DND-41 (cell line): Measurements from ENCODE around the gene AIM2.

Experiments
- ATAC-seq: fragments of 200-7000 bp; cut with Tn5 transposase; 3 replicates; pipeline ENCODE4 v1.9.1; 2021; ENCODE audit warnings: low read depth; ENCODE audit not compliant: insufficient read depth
- DNase-seq: peaks from one replicate; pipeline ENCODE4 v3.0.0-alpha.2; 2020
- H2AFZ ChIP-seq: 2 replicates; pipeline ENCODE4 v1.6.0; 2012; ENCODE audit warnings: low read depth, low read length
- H3K27ac ChIP-seq: 2 replicates; pipeline ENCODE4 v1.5.1; 2012; ENCODE audit warnings: low read length, inconsistent platforms
- H3K27me3 ChIP-seq: fragments of 200-600 bp; sonication (generic); 2 replicates; pipeline ENCODE4 v1.6.0; 2012; ENCODE audit warnings: low read length, mild to moderate bottlenecking, inconsistent platforms; ENCODE audit not compliant: insufficient read depth, poor library complexity
- H3K36me3 ChIP-seq: 2 replicates; pipeline ENCODE4 v1.5.1; 2012; ENCODE audit warnings: low read length, inconsistent platforms; ENCODE audit not compliant: insufficient read depth
- H3K4me1 ChIP-seq: 2 replicates; pipeline ENCODE4 v1.5.1; 2012; ENCODE audit warnings: mild to moderate bottlenecking, low read length; ENCODE audit not compliant: insufficient read depth
- H3K4me2 ChIP-seq: 2 replicates; pipeline ENCODE4 v1.6.0; 2012; ENCODE audit warnings: mild to moderate bottlenecking, moderate library complexity, low read length, inconsistent platforms; ENCODE audit not compliant: insufficient read depth
- H3K4me3 ChIP-seq, 2 experiments: fragments of 200-600 bp in 1 of 2; shearing (Covaris generic) in 1 of 2; 2 replicates each; pipeline ENCODE4 v1.5.1; 2012 to 2016; ENCODE audit warnings: inconsistent platforms in 2 of 2, low read length in 2 of 2, mild to moderate bottlenecking in 2 of 2, low read depth in 1 of 2, moderate library complexity in 1 of 2
- H3K79me2 ChIP-seq: 2 replicates; pipeline ENCODE4 v1.6.0; 2012; ENCODE audit warnings: low read length, inconsistent platforms; ENCODE audit not compliant: insufficient read depth
- H3K9ac ChIP-seq: 2 replicates; pipeline ENCODE4 v1.6.0; 2012; ENCODE audit warnings: low read depth, mild to moderate bottlenecking, inconsistent platforms, low read length, moderate library complexity
- H3K9me3 ChIP-seq: 2 replicates; pipeline ENCODE4 v1.5.1; 2012; ENCODE audit warnings: low read length, moderate library complexity, mild to moderate bottlenecking, inconsistent platforms; ENCODE audit not compliant: insufficient read depth, severe bottlenecking
- H4K20me1 ChIP-seq: 2 replicates; pipeline ENCODE4 v1.6.0; 2012; ENCODE audit warnings: low read length; ENCODE audit not compliant: insufficient read depth
- EZH2 ChIP-seq: IDR thresholded peaks from 3 replicates; pipeline ENCODE4 v1.6.1; 2012; ENCODE audit warnings: borderline replicate concordance, low read depth, mild to moderate bottlenecking, moderate library complexity, low read length, inconsistent platforms; ENCODE audit not compliant: severe bottlenecking
- TF ChIP-seq, protein P1 (sequence below): IDR thresholded peaks from 2 replicates; pipeline ENCODE4 v1.5.1; 2012; ENCODE audit warnings: borderline replicate concordance, low read length, moderate library complexity, mild to moderate bottlenecking; ENCODE audit not compliant: poor library complexity, severe bottlenecking; ENCODE audit errors: extremely low read depth

AIM2 gene

DNA sequence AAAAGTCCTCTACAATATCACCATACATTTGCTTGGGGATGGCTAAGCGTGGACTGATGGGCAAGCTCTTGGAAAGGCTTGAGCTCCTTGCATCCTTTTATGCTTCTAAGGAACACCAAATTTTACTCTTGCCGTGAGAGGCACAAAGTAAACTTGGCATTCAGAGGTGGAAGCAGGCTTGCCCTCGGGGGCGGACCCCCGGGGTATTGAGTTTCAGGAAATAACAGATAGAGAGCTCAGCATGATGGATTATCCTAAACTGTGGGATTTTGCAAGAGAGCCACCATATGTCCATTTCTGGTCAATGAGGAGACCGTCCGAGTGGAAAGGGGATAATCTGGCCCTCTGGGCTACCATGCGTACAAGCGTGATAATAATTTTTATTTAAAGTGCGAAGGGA lies 52.8 kb downstream of the AIM2 start:
- TF ChIP-seq, protein P1, sequence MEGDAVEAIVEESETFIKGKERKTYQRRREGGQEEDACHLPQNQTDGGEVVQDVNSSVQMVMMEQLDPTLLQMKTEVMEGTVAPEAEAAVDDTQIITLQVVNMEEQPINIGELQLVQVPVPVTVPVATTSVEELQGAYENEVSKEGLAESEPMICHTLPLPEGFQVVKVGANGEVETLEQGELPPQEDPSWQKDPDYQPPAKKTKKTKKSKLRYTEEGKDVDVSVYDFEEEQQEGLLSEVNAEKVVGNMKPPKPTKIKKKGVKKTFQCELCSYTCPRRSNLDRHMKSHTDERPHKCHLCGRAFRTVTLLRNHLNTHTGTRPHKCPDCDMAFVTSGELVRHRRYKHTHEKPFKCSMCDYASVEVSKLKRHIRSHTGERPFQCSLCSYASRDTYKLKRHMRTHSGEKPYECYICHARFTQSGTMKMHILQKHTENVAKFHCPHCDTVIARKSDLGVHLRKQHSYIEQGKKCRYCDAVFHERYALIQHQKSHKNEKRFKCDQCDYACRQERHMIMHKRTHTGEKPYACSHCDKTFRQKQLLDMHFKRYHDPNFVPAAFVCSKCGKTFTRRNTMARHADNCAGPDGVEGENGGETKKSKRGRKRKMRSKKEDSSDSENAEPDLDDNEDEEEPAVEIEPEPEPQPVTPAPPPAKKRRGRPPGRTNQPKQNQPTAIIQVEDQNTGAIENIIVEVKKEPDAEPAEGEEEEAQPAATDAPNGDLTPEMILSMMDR: no peak
- TF ChIP-seq EZH2: no peak

DNA sequence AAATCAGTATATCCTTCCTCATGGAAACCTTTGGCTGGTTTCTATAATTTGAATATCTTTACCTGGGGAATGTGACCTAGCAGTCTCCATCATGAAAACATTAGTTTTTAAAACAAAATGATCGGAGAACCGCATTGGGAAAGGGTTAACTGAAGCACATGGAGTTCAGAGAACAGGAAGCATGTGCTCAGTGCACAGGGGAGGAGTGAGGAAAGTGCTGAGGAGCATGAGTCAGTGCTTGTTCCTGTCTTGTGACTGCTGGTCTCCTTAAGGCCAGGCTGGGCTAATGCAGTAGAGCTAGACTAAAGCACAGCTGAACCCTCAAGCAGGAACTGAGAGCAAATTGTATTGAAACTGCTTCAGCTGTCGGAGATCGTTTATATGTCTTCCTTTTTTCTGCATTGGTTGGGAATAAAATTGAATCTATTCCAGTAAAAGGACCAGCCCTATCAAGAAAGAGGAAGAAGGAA lies 61.1 kb downstream of the AIM2 start:
- Histone ChIP-seq H4K20me1 (peaks cover 5% of the 10 kb centered on the region; the same call in 1 of the 2 replicates), H2AFZ (no peak overlapping the region), H3K27me3 (no peaks in the 10 kb centered on the region), H3K4me3 (peak overlapping the region in 1 of 2 experiments; percentile 64; a peak in 2 of 4 replicates), H3K27ac (peak overlapping the region; percentile 97), H3K4me1 (peaks cover 73% of the 10 kb centered on the region), H3K36me3 (peaks cover 65% of the 10 kb centered on the region), H3K79me2 (peaks cover 98% of the 10 kb centered on the region), H3K9me3 (no peaks in the 10 kb centered on the region), H3K9ac (peak overlapping the region; percentile 82), H3K4me2 (peak overlapping the region; percentile 62)
- ATAC-seq (peak; percentile 86), DNase-seq (peak; percentile 85)
- TF ChIP-seq, protein P1: no peak
- no peak for TF ChIP-seq EZH2

More for the DNA sequence above, 52.8 kb downstream of the AIM2 start:
- Histone ChIP-seq H3K4me1 (peaks cover 61% of the 10 kb centered on the region), H3K27me3 (no peaks in the 10 kb centered on the region), H4K20me1 (peaks cover 47% of the 10 kb centered on the region), H3K4me3 (no peak overlapping the region), H2AFZ (no peak overlapping the region), H3K36me3 (peaks cover 95% of the 10 kb centered on the region), H3K27ac (no peak overlapping the region), H3K9me3 (no peaks in the 10 kb centered on the region), H3K9ac (no peak overlapping the region), H3K4me2 (peak overlapping the region; percentile 13; the same call in 1 of the 2 replicates), H3K79me2 (peaks cover 99% of the 10 kb centered on the region)
- DNase-seq (no peak), ATAC-seq (no peak)

GRCh38 chr1:159014851-159015250 lies 61.7 kb downstream of the AIM2 start:
- H3K27ac ChIP-seq: peak overlapping the region; percentile 97
- no peaks in the 10 kb centered on the region for H3K9me3 ChIP-seq
- peak overlapping the region; percentile 62 for H3K4me2 ChIP-seq
- DNase-seq: no peak
- H3K79me2 ChIP-seq: peaks cover 98% of the 10 kb centered on the region
- H3K27me3 ChIP-seq: no peaks in the 10 kb centered on the region
- peak overlapping the region; percentile 64 to 69; a peak in 3 of 4 replicates for H3K4me3 ChIP-seq
- no peak for ATAC-seq
- no peak for TF ChIP-seq EZH2
- TF ChIP-seq, protein P1: no peak
- no peak overlapping the region for H2AFZ ChIP-seq
- H3K4me1 ChIP-seq: peaks cover 67% of the 10 kb centered on the region
- H3K9ac ChIP-seq: peak overlapping the region; percentile 82
- peaks cover 5% of the 10 kb centered on the region; the same call in 1 of the 2 replicates for H4K20me1 ChIP-seq
- peaks cover 59% of the 10 kb centered on the region for H3K36me3 ChIP-seq
